Gastroesophageal sphincter (tissue), 4 donors: ENCODE data around the gene VEGFB. TPM values are rescaled to one million over a fixed set of nuclear protein-coding genes. Genes with fewer than 3 reads are reported as not detected.
A peak's percentile ranks its signal among the peaks of the same experiment; 100 is the strongest.

Source experiments
- ATAC-seq: fragments of 150-250 bp; one replicate; pipeline ENCODE4 v1.9.1; 2016; ENCODE audit warnings: mild to moderate bottlenecking, moderate library complexity
- H3K27ac ChIP-seq, 4 donors: fragments of 200-600 bp; sonication (generic) in 3 of 4; 1 replicate in 3 of 4; 2 replicates in 1 of 4; pipeline ENCODE4 v1.5.1; 2016 to 2019
- H3K27me3 ChIP-seq: fragments of 200-600 bp; sonication (generic); one replicate; pipeline ENCODE4 v1.5.1; 2019
- H3K36me3 ChIP-seq, 2 donors: fragments of 200-600 bp; sonication (generic); one replicate each; pipeline ENCODE4 v1.5.1; 2019; ENCODE audit warnings: control low read depth in 1 of 2
- H3K4me1 ChIP-seq, 3 donors: fragments of 200-600 bp; sonication (generic); 1 replicate in 2 of 3; 2 replicates in 1 of 3; pipeline ENCODE4 v1.5.1; 2016 to 2019; ENCODE audit warnings: control low read depth in 2 of 3
- H3K4me3 ChIP-seq, 2 donors: fragments of 200-600 bp; sonication (generic); one replicate each; pipeline ENCODE4 v1.5.1; 2019; ENCODE audit warnings: mild to moderate bottlenecking in 1 of 2, moderate library complexity in 1 of 2
- H3K9me3 ChIP-seq, 3 donors: fragments of 200-600 bp; sonication (generic); one replicate each; pipeline ENCODE4 v1.5.1; 2017 to 2019; ENCODE audit warnings: control low read depth in 2 of 3
- EP300 ChIP-seq: sonication (generic); formaldehyde crosslinking; IDR thresholded peaks from one replicate; pipeline ENCODE4 v1.6.1; 2017; ENCODE audit warnings: antibody characterized with exemption, mild to moderate bottlenecking
- POLR2A ChIP-seq, 2 donors: fragments of 450-650 bp; IDR thresholded peaks; one replicate each; pipeline ENCODE4 v1.6.1; 2017; ENCODE audit warnings: antibody characterized with exemption in 2 of 2, mild to moderate bottlenecking in 2 of 2, moderate library complexity in 1 of 2
- POLR2AphosphoS5 ChIP-seq: sonication (generic); formaldehyde crosslinking; IDR thresholded peaks from one replicate; pipeline ENCODE4 v1.6.1; 2017; ENCODE audit warnings: antibody characterized with exemption
- WGBS, 2 donors: methylation state at CpG; one replicate each; pipeline ENCODE4 v1.1.5; 2018; ENCODE audit warnings: low coverage in 1 of 2; 5-methylcytosine and 5-hydroxymethylcytosine counted together
- total RNA-seq, 4 donors: library from RNA; depleted of rRNA; stranded (reverse); fragments of >200 nt; gene quantifications; one replicate each; pipeline ENCODE4 v1.1.0, GENCODE V29; 2016
- TF ChIP-seq, protein P1 (sequence below), 4 experiments: fragments of 200-600 bp in 2 of 4; fragments of 450-650 bp in 2 of 4; sonication (generic) in 1 of 4; IDR thresholded peaks; one replicate each; pipeline ENCODE4 v1.5.1; 2017 to 2019; ENCODE audit warnings: antibody characterized with exemption in 4 of 4, mild to moderate bottlenecking in 2 of 4, moderate library complexity in 2 of 4

VEGFB gene
- total RNA-seq, 4 donors from 2014 or later: 49.9 to 152 (median 88.6) TPM

DNA sequence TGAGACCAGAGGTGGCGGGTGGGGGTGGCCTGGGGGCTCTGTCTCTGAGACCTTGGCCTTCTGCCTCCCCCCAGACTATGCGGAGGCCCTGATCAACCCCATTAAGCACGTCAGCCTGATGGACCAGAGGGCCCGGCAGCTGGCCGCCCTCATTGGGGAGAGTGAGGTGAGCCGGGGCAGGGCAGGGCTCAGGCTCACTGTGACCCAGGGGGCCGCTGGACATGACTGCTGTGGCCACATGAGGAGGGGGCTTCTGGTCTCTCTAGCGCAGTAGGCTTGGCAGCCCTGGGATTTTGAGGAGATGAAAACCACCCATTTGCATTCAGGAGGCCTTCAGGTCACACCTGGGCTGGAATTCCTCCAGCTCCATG, 29.5 kb downstream of the VEGFB start:
- ATAC-seq: no peak
- peaks cover 0 to 83% of the 10 kb centered on the region in 2 donors for H3K36me3 ChIP-seq
- WGBS, 2 donors: 100% methylated on average over 1 of the region's 8 CpGs; no CpG with 5 or more reads in 1 of the 2 donors
- no peak overlapping the region for H3K27ac ChIP-seq
- no peak overlapping the region for H3K4me3 ChIP-seq
- no peaks in the 10 kb centered on the region for H3K27me3 ChIP-seq
- H3K9me3 ChIP-seq: no peaks in the 10 kb centered on the region
- peaks cover 0 to 20% (median 14%) of the 10 kb centered on the region in 3 donors for H3K4me1 ChIP-seq
- TF ChIP-seq POLR2A (IDR thresholded peaks at IDR 0.05) (no peak), EP300 (no peak), POLR2AphosphoS5 (no peak)
- TF ChIP-seq, protein P1, sequence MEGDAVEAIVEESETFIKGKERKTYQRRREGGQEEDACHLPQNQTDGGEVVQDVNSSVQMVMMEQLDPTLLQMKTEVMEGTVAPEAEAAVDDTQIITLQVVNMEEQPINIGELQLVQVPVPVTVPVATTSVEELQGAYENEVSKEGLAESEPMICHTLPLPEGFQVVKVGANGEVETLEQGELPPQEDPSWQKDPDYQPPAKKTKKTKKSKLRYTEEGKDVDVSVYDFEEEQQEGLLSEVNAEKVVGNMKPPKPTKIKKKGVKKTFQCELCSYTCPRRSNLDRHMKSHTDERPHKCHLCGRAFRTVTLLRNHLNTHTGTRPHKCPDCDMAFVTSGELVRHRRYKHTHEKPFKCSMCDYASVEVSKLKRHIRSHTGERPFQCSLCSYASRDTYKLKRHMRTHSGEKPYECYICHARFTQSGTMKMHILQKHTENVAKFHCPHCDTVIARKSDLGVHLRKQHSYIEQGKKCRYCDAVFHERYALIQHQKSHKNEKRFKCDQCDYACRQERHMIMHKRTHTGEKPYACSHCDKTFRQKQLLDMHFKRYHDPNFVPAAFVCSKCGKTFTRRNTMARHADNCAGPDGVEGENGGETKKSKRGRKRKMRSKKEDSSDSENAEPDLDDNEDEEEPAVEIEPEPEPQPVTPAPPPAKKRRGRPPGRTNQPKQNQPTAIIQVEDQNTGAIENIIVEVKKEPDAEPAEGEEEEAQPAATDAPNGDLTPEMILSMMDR (IDR thresholded peaks at IDR 0.05): no peak

DNA sequence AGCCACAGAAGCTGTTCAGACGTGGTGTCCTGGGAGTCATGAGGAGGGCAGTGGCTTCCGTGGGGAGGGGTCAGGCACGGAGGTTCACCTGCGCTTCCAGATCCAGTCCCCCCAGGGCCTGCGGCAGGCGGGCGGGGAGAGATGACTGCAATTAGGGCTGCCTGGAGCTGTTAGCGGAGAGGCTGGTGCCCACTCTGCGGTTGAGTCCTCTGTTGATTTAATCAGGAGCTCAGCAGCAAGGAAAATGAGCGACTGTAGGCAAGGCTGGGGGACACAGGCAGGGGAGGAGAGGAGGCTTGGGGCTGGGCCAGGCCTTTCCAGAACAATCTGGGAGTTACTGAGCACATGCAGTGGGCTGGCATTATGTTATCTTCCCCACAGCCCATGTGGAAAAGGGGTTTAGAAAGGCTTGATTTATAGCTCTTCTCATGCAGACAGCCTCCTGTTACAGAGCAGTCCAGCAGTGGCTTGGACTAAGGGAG, 30.0 kb downstream of the VEGFB start:
- ATAC-seq: no peak
- Histone ChIP-seq H3K4me3 (no peak overlapping the region), H3K27me3 (no peaks in the 10 kb centered on the region), H3K9me3 (no peaks in the 10 kb centered on the region), H3K4me1 (peaks cover 0 to 23% (median 14%) of the 10 kb centered on the region in 3 donors), H3K27ac (no peak overlapping the region), H3K36me3 (peaks cover 0 to 78% of the 10 kb centered on the region in 2 donors)
- TF ChIP-seq EP300: no peak
- TF ChIP-seq, protein P1 (IDR thresholded peaks at IDR 0.05): no peak
- WGBS, 2 donors: 83% methylated on average over 1 of the region's 10 CpGs; no CpG with 5 or more reads in 1 of the 2 donors

DNA sequence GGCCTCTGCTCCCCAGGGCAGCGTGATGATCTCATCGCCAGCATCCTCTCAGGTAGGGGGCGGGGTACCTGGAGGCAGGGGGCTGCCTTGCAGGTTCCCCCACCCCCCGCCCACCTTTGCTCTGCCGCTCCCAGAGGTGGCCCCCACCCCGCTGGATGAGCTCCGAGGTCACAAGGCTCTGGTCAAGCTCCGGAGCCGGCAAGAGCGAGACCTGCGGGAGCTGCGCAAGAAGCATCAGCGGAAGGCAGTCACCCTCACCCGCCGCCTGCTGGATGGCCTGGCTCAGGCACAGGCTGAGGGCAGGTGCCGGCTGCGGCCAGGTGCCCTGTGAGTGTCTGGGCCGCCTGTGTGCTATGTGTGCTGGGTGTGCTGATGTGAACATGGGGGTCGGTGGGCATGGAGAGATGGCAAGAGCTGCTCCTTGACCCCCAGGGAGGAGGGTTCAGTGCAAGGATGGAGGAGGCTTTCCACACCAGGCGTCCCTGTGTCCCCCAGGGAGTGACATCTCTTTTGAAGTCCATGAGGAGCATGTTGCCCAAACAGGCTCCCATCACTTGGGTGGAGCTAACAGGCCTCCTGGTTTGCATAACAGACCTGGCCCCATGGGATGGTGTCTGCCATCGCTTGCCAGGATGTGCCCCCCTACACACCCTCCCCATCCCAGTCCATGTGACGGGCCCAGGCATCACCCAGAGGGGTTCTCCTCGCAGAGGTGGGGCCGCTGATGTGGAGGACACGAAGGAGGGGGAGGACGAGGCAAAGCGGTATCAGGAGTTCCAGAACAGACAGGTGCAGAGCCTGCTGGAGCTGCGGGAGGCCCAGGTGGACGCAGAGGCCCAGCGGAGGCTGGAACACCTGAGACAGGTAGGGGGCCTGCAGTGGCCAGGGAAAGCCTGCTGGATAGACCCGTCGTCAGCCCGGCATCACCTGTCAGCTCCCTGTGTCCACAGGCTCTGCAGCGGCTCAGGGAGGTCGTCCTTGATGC, 31.1 kb downstream of the VEGFB start:
- TF ChIP-seq POLR2A (IDR thresholded peaks at IDR 0.05) (no peak), EP300 (no peak), POLR2AphosphoS5 (no peak)
- TF ChIP-seq, protein P1 (IDR thresholded peaks at IDR 0.05): no peak
- Histone ChIP-seq H3K27ac (no peak overlapping the region), H3K9me3 (no peaks in the 10 kb centered on the region), H3K4me1 (peaks cover 0 to 23% (median 14%) of the 10 kb centered on the region in 3 donors), H3K36me3 (peaks cover 0 to 67% of the 10 kb centered on the region in 2 donors), H3K4me3 (no peak overlapping the region), H3K27me3 (no peaks in the 10 kb centered on the region)
- ATAC-seq: no peak
- no CpG with 5 or more reads among the region's 35 CpGs for WGBS, 2 donors

DNA sequence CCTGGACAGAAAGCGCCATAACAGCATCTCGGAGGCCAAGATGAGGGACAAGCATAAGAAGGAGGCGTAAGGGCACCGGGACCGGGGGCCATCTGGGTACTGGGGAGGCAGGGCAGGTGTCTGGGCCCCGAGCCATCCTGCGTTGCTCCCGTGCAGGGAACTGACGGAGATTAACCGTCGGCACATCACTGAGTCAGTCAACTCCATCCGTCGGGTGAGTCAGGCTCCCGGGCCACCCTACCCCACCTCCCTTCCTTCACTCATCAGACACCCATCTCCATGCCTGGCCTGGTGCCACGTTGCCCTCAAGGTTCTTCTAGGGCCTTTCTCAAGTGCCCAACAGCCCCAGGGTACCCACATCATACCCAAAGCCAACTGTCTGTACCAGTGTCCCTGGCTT, 32.0 kb downstream of the VEGFB start:
- Histone ChIP-seq H3K27ac (peak overlapping the region in 3 of 4 donors; percentile 13 to 93 (median 91)), H3K4me1 (peaks cover 0 to 23% (median 14%) of the 10 kb centered on the region in 3 donors), H3K27me3 (no peaks in the 10 kb centered on the region), H3K4me3 (no peak overlapping the region), H3K36me3 (peaks cover 0 to 61% of the 10 kb centered on the region in 2 donors), H3K9me3 (no peaks in the 10 kb centered on the region)
- 100% methylated on average over 1 of the region's 15 CpGs for WGBS, 2 donors
- ATAC-seq: no peak
- TF ChIP-seq EP300: no peak
- no peak for TF ChIP-seq POLR2A (IDR thresholded peaks at IDR 0.05)
- no peak for TF ChIP-seq POLR2AphosphoS5
- TF ChIP-seq, protein P1 (IDR thresholded peaks at IDR 0.05): no peak
